ENCODE data around the gene C2.

DNA sequence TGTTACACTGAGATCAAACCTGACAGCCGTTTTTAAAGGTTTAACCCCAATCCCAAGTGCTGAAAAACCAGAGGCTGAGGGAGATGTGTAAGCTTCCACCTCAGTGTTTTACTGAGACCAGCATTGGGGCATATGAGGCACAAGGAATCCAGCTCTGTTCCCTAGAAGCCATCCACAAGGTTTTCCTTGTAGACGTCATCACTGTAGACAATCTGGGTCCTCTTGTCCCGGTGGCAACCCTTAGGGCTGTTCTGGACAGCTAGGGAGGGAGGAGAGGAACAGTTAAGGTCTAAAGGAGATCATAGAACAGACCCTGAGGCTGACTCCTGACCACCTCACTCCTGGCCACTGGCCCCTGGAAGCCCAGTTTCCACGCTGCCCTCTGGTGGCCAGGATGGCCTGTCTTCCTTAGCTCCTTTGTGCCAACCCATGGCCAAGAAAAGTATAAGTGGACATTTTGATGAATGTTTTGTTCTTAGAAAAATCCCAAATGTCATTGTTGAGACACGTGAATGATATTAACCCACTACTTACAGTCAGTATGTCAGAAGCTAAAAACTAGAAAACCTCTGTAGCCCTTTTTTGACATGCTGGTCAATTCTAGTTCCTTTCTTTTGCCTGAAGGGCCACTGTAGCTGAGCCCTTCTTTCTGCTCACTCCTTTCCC is 24.8 kb downstream of the C2 start:
- no peak for TF ChIP-seq RXRA (IDR thresholded peaks at IDR 0.05; ENCODE audit: borderline replicate concordance, low read depth)
- TF ChIP-seq, protein P1, sequence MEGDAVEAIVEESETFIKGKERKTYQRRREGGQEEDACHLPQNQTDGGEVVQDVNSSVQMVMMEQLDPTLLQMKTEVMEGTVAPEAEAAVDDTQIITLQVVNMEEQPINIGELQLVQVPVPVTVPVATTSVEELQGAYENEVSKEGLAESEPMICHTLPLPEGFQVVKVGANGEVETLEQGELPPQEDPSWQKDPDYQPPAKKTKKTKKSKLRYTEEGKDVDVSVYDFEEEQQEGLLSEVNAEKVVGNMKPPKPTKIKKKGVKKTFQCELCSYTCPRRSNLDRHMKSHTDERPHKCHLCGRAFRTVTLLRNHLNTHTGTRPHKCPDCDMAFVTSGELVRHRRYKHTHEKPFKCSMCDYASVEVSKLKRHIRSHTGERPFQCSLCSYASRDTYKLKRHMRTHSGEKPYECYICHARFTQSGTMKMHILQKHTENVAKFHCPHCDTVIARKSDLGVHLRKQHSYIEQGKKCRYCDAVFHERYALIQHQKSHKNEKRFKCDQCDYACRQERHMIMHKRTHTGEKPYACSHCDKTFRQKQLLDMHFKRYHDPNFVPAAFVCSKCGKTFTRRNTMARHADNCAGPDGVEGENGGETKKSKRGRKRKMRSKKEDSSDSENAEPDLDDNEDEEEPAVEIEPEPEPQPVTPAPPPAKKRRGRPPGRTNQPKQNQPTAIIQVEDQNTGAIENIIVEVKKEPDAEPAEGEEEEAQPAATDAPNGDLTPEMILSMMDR (IDR thresholded peaks at IDR 0.05) = peak; percentile 90
- TF ChIP-seq EZH2phosphoT487 (IDR thresholded peaks at IDR 0.05; ENCODE audit: borderline replicate concordance, low read depth) = no peak
- TF ChIP-seq ELF1 (IDR thresholded peaks at IDR 0.05) = no peak
- no peak for TF ChIP-seq RFX5 (IDR thresholded peaks at IDR 0.05; ENCODE audit: low read length)
- no peak for TF ChIP-seq REST (IDR thresholded peaks at IDR 0.05; ENCODE audit: low read depth, low read length)
- TF ChIP-seq, protein P2, sequence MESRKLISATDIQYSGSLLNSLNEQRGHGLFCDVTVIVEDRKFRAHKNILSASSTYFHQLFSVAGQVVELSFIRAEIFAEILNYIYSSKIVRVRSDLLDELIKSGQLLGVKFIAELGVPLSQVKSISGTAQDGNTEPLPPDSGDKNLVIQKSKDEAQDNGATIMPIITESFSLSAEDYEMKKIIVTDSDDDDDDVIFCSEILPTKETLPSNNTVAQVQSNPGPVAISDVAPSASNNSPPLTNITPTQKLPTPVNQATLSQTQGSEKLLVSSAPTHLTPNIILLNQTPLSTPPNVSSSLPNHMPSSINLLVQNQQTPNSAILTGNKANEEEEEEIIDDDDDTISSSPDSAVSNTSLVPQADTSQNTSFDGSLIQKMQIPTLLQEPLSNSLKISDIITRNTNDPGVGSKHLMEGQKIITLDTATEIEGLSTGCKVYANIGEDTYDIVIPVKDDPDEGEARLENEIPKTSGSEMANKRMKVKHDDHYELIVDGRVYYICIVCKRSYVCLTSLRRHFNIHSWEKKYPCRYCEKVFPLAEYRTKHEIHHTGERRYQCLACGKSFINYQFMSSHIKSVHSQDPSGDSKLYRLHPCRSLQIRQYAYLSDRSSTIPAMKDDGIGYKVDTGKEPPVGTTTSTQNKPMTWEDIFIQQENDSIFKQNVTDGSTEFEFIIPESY (IDR thresholded peaks at IDR 0.05; ENCODE audit: borderline replicate concordance, low read depth) = no peak
- peak; percentile 77 for TF ChIP-seq SMC3 (IDR thresholded peaks at IDR 0.05; ENCODE audit: low read depth, low read length)
- TF ChIP-seq IRF3 (IDR thresholded peaks at IDR 0.05; ENCODE audit: low read depth, low read length) = no peak
- no peak for TF ChIP-seq USF2 (IDR thresholded peaks at IDR 0.05; ENCODE audit: borderline replicate concordance, low read depth, low read length)

Data from SK-N-SH (cell line).